CD4-positive, alpha-beta T cell treated with Interleukin-10 for 1 hour (primary cell): ENCODE data around the gene RUBCNL.
"Not testable (repeated sequence)": the region's sequence is repeated elsewhere in the genome, so short reads cannot be mapped to it uniquely, and the experiment has no call there.

Source experiments
- DNase-seq: peaks from one replicate; pipeline ENCODE4 v3.0.0-alpha.2; 2020

The RUBCNL gene

DNA sequence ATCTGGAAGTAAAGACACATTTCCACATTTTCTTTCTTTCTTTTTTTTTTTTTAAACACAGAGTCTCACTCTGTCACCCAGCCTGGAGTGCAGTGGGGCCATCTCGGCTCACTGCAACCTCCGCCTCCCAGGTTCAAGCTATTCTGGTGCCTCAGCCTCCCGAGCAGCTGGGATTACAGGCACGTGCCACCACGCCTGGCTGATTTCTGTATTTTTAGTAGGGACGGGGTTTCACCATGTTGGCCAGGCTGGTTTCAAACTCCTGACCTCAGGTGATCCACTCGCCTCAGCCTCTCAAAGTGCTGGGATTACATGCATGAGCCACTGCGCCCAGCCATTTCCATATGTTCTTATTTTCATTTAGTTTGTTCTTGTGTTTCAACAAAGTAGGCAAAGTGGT lies 14.1 kb downstream of the RUBCNL start:
- DNase-seq: not testable (repeated sequence)

DNA sequence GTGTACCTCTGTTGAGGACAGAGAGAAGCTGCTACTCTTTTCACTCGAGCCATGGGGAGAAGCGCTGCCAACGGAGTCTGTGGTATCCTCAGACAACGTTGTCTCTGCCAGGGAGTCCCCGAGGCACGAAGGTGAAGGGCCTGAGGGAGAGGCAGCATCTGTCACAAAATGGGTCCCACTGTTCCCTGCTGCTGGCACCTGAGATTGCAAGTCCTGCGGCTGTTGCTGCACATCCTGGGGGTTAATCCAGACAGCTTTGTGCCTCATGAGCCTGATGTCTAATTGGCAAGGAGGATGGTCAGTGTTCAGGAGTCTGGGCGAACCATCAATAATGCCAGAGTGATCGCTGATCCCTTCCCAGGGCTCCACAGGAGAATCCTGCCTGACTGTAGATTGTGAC lies 15.0 kb downstream of the RUBCNL start:
- no peak for DNase-seq

DNA sequence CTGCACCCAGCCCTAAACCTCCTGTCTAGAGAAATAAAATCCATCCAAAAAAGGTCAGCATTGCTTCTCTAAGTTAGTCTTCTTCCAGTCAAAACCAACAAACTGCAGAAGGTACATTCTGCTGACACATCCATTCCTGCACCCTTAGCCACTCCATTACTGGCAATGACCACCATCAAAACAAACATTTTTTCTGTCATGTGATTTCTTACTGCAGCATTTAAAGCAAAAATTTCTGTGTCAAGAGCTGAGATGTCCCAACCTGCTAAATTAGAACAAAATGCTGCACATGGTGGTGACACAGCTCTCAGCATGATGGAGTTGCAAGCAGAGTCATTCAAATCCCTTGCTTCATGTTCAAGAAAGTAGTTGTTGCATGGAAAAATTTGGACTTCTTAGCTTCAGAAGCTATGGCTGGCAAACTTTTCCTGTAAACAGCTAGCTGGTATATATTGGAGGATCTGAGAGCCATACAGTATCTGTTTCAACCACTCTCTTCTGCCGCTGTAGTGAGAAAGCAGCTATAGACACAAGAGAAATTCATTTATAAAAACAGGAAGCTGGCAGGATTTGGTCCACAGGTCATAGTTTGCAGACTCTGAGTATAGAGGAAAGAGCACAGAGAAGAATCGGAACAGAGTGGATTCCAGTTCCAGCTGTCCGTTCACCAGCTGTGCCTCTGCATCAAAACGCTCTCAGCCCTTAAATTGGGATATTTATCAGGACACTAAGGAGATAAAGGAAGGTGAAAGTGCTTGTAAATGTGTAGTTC lies 17.4 kb downstream of the RUBCNL start:
- no peak for DNase-seq

DNA sequence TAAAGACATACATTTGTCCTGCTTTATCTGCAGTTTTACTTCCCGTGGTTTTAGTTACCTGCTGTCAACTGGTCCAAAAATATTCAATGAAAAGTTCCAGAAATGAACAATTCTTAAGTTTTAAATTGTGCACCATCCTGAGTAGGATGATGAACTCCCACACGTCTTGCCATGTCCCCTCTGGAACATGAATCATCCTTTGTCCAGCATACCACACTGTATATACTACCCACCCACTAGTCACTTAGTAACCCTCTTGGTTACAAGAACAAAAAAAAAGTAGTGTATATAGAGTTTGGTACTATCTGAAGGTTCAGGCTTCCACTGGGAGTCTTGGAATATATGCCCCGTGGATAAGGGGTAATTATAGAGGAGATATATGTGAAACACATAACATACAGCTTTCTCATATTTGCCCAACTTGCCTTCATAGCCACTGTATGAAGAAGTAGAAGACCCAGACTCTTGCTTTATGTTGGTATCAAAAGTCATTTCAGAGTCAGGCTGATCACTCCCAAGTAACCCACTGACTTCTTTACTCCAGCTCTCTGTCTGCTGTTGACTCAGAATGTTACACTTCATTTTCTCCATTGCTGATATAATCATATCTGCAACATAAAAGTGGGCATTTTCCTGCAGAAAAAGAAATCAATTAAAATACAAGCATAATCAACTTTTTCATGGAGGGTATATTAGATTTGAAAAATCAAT lies 19.3 kb downstream of the RUBCNL start:
- no peak for DNase-seq

DNA sequence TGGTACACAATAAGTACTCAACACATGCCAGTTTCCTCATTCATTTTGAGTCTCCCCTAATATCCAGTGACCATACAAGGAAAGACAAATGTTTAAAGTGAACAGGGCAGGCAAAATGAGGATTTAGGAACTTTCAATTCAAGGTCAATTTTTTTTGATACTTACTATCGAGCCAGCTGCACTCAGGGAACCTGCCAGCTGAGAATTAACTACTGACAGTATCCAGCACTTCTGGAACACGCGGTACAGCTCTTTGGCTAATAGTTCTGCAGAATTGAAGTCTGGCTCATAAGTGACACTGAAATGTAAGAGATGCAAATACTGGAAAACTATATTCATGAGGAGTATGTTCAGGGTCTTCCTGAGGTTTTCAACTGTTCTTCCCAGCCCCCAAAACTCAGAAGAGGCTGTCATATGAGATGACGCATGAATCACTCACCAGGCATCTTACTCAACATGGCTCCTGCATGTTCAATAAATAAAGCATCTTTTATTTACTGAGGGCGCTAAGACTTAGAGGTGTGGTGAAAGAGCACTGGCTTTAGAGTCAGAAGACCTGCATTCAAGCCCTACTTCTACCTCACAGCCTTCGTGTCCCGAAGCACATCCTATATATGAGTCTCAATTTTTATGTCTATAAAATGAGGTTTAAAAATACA lies 25.6 kb downstream of the RUBCNL start:
- no peak for DNase-seq

DNA sequence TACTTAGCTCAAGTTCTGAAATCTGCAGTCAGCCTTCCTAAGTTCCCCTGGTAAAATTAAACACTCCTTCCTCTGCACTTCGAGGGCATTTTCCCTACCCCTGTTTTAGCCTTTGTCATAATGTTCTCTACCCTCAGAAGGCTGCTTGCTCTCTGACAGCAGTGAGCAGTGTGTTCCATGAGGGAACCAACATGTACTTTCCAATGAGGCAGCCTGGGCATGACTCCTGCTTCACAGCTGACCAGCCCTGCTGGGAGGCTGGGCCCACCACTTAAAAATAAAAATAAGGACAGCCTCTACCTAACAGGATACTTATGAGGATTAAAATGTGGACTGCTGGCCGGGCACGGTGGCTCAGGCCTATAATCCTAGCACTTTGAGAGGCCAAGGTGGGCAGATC lies 26.4 kb downstream of the RUBCNL start:
- DNase-seq: no peak

DNA sequence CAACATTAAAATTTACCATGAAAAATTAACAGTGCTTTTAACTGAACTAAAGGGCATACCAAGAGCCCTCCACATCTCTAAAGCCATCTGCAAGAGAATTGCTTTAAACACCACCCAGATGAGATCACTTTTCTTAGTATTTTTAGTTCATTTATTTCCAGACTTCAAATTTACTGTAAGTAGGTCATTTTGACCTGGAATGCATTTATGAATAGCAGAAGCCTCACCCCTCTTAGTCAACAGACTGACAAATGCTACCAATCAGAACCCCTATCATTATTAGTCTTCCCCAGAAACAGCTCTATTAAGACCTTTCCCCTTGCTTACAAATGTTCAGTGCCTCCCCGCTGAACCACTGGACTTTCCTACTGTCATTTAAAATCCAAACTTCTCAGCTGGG lies 27.3 kb downstream of the RUBCNL start:
- DNase-seq: no peak

DNA sequence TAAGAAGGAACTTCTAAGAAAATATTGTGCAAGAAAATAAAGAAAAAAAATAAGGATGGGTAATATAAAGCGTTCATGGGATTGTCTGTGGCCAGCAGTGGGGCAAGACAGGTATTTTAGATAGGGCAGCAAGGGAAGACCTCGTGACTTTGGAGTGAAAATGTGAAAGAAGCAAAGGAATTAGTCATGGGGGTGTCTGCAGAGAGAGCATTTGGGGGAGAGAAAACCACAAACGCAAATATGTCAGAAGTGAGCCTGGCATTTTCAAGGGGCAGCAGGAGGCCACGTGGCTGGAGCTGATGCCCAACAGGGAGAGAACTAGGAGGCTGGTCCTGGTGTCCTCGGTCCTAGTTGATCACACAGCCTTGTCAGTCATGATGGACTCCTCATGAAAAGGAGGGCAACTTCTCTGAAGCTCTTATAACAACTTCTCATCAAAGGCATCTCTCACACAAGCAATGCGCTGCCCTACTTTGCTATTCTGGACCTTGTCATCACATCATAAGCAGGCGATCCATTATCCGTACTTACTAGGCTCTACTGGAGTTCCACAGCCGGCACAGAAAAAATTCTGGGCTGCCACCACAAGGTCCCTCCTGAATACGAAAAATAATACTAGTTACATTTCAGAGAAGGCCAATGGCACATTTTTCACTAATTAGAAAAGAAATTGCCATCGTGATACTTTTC lies 31.0 kb downstream of the RUBCNL start:
- DNase-seq: no peak

DNA sequence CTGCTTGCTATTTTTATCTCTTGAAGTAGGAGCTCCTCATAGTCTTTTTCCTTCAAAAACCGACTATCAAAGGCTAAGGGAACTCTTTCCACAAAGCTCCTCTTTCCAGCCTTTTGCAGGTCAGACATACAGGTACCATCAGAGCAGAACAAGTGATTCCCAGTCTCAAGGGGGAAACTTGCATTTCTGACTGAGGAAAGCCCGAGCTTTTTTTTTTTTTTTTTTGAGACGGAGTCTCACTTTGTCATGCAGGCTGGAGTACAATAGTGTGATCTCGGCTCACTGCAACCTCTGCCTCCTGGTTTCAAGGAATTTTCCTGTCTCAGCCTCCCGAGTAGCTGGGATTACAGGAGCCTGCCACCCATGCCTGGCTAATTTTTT lies 32.0 kb downstream of the RUBCNL start:
- no peak for DNase-seq

DNA sequence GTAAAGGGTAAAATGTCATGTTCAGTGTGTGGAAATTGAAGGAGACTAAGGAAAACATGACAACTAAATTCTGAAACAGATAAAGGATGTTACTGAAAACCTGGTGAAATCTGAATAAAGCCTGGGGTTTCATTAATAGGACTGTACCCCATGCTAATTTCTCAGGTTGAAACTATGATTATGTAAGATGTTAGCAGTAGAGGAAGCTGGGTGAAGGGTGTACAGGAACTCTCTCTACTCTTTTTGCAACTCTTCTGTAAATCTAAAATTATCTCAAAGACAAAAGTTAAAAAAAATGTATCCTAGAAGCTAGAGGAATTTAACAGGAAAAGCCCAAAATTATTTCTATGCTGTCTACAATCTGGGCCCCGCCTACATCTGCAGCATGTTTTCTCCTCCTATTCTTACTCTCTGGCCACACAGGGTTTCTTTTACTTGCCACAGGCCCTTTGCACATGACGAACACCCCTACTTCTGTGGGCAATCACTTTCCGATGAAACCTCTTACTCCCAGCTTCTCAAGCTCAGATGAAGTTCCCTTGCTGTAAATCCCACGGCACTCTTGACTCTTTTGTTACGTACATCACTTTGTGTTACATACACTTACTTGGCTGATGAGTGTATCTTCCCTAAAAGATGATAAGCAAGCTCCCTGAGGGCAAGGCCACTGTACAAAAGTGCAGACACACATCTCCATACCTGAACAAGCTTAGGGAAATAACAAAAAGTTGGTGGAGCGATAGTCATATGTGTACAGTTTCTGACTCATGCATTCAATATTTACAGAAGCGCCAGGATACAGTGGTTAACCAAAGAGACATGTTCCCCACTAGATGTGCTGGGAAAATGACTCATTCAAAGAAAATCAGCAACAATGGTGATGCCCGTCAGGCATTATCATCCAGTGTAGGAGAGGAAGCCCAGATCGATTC lies 32.6 kb downstream of the RUBCNL start:
- DNase-seq: peak; percentile 22

DNA sequence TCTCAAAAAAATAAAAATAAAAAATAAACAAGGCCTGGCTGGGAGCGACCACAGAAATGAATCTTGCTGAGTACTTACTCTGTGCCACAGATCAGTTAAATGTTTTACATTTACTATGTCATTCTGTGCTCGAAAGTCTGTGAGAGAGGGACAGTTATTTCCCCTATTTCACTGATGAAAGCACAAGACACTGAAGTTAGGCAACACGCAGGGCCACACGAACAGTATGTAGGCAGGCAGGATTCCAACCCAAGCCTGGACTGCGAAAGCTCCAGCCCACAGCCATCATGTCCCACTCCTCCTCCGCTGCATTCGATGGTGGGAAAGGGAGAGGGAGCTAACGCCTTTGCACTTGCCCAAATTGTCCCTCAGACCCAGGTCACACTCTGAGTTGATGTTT lies 34.2 kb downstream of the RUBCNL start:
- no peak for DNase-seq

DNA sequence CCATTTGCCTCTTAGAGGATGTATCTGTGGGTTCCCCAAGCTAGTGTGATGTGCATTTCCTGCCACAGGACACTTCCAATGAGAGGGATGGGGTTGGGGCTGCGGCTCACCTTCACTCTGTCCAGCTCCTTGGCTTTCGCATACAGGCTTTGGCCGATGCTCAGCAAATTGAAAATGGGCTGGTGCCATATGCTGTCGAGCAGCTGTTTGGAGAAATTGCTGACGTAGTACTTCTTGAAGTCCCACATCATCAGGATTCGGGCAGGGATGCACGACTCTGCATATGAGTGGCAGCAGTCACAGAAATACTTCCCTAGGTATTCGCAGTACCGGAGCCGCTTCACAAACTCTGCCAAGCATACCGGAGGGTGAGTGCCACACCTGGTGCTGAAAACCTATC lies 37.0 kb downstream of the RUBCNL start:
- DNase-seq: no peak

DNA sequence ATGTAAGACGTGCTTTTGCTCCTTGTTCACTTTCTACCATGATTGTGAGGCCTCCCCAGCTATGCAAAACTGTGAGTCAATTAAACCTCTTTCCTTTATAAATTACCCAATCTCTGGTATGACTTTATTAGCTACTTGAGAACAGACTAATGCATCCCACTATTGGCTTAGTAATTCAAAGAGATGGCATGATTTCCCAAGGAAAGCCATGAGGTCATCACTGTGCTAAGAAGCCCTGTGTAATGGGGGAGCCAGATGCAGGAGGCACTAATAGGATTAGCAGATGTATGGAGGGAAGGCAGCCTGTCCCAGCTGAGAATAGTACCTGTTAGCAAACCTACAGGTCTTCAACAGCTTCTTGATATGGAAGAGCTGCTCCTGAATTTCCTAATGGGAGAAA lies 38.1 kb downstream of the RUBCNL start:
- DNase-seq: no peak

DNA sequence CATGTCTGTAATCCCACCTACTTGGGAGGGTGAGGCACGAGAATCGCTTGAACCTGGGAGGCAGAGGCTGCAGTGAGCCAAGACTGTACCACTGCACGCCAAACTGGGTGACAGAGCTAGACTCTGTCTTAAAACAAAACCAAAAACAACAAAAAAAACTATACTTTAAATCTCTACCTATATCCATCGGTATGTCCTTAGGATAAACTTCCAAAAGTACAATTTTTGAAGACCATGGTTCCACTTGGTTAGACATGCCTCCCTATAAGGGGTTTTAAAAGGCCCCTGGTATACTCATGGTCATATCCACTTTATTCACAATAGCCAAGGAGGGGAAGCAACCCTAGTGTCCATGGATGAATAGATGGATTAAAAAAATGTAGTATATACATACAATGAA lies 39.8 kb downstream of the RUBCNL start:
- DNase-seq: no peak

DNA sequence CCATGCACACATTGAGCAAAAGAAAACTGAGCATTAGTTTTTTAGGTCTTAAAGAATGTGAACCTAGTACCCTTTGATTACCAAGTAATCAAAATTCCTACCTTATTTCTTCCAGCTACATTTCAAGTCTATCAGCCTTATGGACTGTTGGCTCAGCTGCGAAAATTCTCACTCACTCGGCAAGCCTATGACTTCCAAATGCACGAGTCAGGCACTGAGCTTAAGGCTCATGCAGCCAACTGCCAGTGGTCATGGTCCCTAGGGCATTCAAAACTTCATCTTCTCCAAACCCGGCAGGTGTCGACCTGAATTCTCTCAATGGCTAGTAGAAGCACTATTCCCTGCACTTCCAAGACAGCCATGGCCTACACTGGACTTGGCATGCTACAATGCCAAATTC lies 41.2 kb downstream of the RUBCNL start:
- no peak for DNase-seq

DNA sequence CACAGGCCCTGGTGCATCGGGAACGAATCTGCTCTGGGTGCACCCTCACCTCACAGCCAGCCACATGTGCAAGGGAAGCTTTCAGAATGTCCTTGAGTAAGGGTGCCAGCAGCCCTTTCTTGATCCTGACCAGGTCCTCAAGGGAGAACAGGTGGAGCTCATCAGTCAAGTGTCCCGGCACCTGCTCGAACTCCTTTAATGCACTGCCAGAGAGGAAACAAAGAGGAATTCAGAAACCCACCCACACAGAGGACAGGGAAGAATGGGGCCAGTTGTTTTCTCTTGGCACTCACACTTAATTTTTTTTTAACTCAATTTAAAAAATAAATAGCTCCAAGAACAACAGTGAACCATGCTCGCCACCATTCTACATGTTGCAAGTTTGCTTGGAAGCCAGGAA lies 41.7 kb downstream of the RUBCNL start:
- no peak for DNase-seq

DNA sequence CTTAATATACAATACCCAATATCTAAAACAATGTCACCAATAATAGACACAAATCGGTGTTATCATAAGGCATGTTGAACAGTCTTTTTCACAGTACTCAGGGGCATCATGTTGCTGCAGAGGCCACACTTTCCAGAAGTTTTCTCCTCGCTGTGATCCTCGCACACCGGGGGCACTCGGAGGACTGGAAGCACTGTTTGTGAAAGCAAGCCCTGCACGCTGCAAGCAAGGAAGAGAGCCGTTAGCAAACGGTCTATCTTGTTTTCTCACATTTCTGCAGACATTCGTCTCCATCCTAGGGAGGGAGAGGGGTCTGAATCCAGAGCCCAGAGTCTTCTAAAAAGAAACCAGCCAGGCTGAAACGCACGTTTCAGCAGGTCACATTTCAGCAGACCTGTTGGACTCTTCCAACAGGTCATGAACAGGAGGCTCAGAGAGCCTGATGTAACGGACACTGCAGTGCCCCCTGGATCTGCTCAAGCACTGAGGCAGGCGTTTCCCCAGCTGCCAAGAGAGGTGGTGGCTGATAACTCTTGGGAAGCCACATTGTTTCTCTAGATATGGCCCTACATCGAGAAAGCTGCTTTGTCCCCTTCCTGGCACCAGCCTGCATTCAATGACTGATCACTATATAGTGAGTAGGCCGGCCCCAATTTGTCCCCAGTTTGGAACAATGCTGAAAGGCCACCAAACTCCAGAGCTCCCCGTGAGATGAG lies 43.6 kb downstream of the RUBCNL start:
- DNase-seq: no peak

DNA sequence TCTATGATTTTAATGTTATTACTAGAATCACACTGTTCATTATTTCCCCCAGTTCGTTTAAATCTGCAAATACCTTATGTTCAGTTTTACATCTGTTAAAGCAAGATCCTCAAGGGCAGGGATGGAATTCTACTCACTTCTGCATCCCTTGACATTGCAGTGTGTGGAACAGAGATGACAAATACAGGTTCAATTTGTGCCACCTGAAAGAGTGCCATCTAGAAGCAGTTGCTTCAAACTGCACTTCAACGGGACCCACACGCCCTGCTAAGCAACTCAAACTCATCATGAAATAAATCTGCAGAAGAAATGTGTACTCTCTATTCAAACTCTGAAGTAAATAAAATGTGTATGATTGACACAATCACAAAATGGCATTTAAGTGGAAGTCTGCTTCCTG lies 44.5 kb downstream of the RUBCNL start:
- DNase-seq: no peak

DNA sequence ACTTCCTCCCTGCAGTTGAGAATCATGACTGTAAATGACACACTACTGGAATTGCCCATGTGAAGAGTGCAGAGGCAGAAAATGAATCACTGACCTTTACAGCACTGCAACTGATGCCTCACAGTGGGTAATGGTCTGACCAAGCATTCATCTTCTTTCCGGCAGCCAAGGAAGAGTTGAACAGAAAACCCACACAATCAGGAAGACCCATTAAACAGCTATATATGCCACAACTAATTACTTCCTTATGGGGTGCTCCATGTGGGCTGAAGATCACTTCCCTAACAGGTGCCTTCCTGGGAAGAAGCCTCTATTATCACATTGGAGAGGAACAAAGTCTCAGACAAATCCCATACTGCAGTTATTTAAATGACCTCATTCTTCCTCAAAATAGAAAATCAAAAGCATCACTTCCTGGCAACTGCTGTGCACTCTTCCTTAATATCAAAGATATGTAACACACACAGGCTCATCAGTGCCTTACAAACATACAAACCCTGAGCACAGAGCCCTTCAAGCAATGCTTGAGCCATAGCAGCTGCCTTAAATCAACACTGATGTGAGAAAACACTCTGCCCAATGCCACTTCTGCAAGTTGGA lies 45.8 kb downstream of the RUBCNL start:
- DNase-seq: peak; percentile 15

DNA sequence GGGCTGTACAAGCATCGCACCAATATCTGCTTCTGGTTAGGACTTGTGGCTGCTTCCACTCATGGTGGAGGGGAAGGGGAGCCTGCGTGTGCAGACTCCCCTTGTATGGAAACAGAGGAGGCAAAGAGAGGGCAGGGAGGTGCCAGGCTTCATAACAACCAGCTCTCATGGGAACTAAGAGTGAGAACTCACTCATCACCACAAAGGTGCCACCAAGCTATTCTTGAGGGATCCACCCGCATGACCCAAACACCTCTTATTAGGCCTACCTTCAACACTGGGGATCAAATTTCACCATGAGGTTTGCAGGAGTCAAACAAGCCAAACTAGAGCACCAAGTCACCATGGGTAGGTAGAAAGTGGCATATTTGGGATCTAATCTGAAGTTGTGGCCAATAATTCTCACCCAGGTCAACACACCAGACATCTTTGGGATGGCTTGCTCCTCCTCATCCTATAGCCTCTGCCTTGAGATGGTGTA lies 46.4 kb downstream of the RUBCNL start:
- DNase-seq: no peak

DNA sequence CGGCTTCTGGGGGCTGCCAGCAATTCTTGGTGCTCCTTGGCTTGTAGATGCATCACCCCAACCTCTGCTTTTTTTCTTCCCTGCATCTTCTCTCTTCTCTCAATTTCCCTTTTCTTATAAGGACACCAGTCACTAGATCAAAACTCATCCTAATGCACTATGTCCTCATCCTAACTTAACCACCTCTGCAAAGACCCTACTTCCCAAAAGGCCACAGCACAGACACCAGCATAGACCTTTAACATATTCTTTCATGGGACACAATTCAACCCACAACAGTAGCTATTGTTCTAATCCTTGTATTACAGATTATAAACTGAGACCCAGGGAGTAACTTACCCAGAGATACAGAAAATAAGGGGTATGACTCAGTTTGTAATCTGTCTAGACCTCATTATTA lies 47.0 kb downstream of the RUBCNL start:
- DNase-seq: no peak
